Lower leg skin (tissue), 4 donors: Measurements from ENCODE around the gene IL6. TPM values are rescaled to one million over a fixed set of nuclear protein-coding genes. Genes with fewer than 3 reads are reported as not detected.
"Not testable (repeated sequence)": the region's sequence is repeated elsewhere in the genome, so short reads cannot be mapped to it uniquely, and the experiment has no call there.

Source experiments
- DNase-seq, 2 donors: peaks; one replicate each; pipeline ENCODE4 v3.0.0-alpha.2; 2019; ENCODE audit warnings: low spot score in 2 of 2
- H3K4me3 ChIP-seq: fragments of 200-600 bp; sonication (generic); 2 replicates; pipeline ENCODE4 v1.5.1; 2017; ENCODE audit warnings: mild to moderate bottlenecking, low read depth; ENCODE audit not compliant: poor library complexity, severe bottlenecking
- CTCF ChIP-seq, 3 donors: fragments of 450-650 bp; IDR thresholded peaks; one replicate each; pipeline ENCODE4 v1.5.1; 2016; ENCODE audit warnings: antibody characterized with exemption in 3 of 3, mild to moderate bottlenecking in 3 of 3, moderate library complexity in 2 of 3
- POLR2A ChIP-seq, 2 donors: fragments of 450-650 bp; IDR thresholded peaks; one replicate each; pipeline ENCODE4 v1.6.1; 2016 to 2017; ENCODE audit warnings: antibody characterized with exemption in 2 of 2, mild to moderate bottlenecking in 1 of 2, moderate library complexity in 1 of 2
- WGBS, 2 donors: methylation state at CpG; one replicate each; pipeline ENCODE4 v1.1.5; 2018; 5-methylcytosine and 5-hydroxymethylcytosine counted together
- intact Hi-C: fragments of 100-400 bp; cut with DNase I; formaldehyde crosslinking; loops from one replicate; pipeline ENCODE4 v1.15.0; 2023; ENCODE audit warnings: low total_unique reads
- total RNA-seq, 4 donors: library from RNA; depleted of rRNA; stranded (reverse); fragments of >200 nt; gene quantifications; one replicate each; pipeline ENCODE4 v1.1.0, GENCODE V29; 2016

The IL6 gene
- total RNA-seq, 4 donors from 2014 or later = 1.7 to 9.1 TPM; not detected in 2

GRCh38 chr7:22702516-22702915, 24.5 kb upstream of the IL6 start:
- no peak for TF ChIP-seq POLR2A (IDR thresholded peaks at IDR 0.05)
- no peak for TF ChIP-seq CTCF (IDR thresholded peaks at IDR 0.05)
- WGBS, 2 donors = 81 to 85% methylated on average over 4 of the region's 4 CpGs
- no peak overlapping the region for H3K4me3 ChIP-seq
- DNase-seq = no peak
- intact Hi-C loops = no loop called here

- DNase-seq, intact Hi-C loops, H3K4me3 ChIP-seq: not testable (repeated sequence)
- 84 to 88% methylated on average over 9 of the region's 10 CpGs for WGBS, 2 donors
Measured at GRCh38 chr7:22703107-22703855, 23.7 kb upstream of the IL6 start.

- WGBS, 2 donors = 86 to 88% methylated on average over 17 of the region's 17 CpGs
- DNase-seq, intact Hi-C loops, H3K4me3 ChIP-seq: not testable (repeated sequence)
Measured at GRCh38 chr7:22703978-22704610, 22.9 kb upstream of the IL6 start.

- 81 to 85% methylated on average over 6 of the region's 6 CpGs for WGBS, 2 donors
- intact Hi-C loops, DNase-seq, H3K4me3 ChIP-seq: not testable (repeated sequence)
Measured at GRCh38 chr7:22704722-22705121, 22.3 kb upstream of the IL6 start.

- WGBS, 2 donors = 94 to 95% methylated on average over 7 of the region's 7 CpGs
- intact Hi-C loops, H3K4me3 ChIP-seq, DNase-seq: not testable (repeated sequence)
Measured at GRCh38 chr7:22705874-22706273, 21.1 kb upstream of the IL6 start.

GRCh38 chr7:22707026-22707691, 19.8 kb upstream of the IL6 start:
- DNase-seq, H3K4me3 ChIP-seq, intact Hi-C loops: not testable (repeated sequence)
- WGBS, 2 donors = 94 to 95% methylated on average over 6 of the region's 6 CpGs

GRCh38 chr7:22708214-22708613, 18.8 kb upstream of the IL6 start:
- H3K4me3 ChIP-seq, intact Hi-C loops, DNase-seq: not testable (repeated sequence)
- 96 to 97% methylated on average over 4 of the region's 4 CpGs for WGBS, 2 donors

- intact Hi-C loops, H3K4me3 ChIP-seq, DNase-seq: not testable (repeated sequence)
- 92 to 95% methylated on average over 9 of the region's 9 CpGs for WGBS, 2 donors
Measured at GRCh38 chr7:22708677-22709061, 18.3 kb upstream of the IL6 start.

GRCh38 chr7:22709062-22709829, 17.8 kb upstream of the IL6 start:
- H3K4me3 ChIP-seq, intact Hi-C loops, DNase-seq: not testable (repeated sequence)
- 89 to 93% methylated on average over 11 of the region's 14 CpGs for WGBS, 2 donors
